ENCODE results near the gene SLC2A9.

SLC2A9 gene

DNA sequence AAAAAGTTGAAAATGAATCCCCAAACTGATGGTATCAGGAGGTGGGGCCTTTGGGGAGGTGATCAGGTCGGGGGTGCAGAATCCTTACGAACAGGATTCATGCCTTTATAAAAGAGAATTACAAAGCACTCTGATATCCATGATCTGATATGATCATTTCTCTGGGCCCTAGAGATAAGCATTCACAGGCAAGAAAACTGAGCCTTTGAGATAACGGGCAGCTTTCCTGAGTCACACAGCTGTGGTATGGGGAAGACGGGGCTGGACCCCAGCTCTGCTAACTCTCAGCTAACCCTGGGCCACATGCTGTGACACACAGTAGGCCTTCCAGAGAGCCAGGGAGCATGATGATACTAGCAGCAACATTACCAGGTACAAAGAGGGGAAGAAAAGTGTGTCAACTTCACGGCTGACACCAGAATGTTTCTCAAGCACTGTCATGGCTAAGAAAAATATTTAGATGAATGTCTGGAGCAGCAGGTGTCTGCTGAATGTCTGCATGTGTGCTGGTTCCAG, 85.1 kb downstream of the SLC2A9 start:
- Histone ChIP-seq H3K4me3 (ENCODE audit: insufficient read depth, low read length, poor library complexity, severe bottlenecking) (no peak overlapping the region), H3K27ac (ENCODE audit: low read depth, low read length) (no peak overlapping the region), H4K20me1 (ENCODE audit: low read depth, low read length) (no peaks in the 10 kb centered on the region), H3K36me3 (ENCODE audit: low read length) (no peaks in the 10 kb centered on the region), H3K9me2 (replicated peaks; ENCODE audit: insufficient read depth, low read length) (no peaks in the 10 kb centered on the region), H3K9ac (ENCODE audit: low read length) (no peak overlapping the region), H3K4me2 (ENCODE audit: low read depth, low read length, poor library complexity, severe bottlenecking) (no peak overlapping the region), H3K79me2 (ENCODE audit: insufficient read depth, low read length) (no peaks in the 10 kb centered on the region), H3K9me3 (ENCODE audit: insufficient read depth, low read length) (no peaks in the 10 kb centered on the region), H3K27me3 (ENCODE audit: low read length) (no peaks in the 10 kb centered on the region), H2AFZ (ENCODE audit: low read depth, low read length, severe bottlenecking) (no peak overlapping the region), H3F3A (ENCODE audit: insufficient read depth) (no peaks in the 10 kb centered on the region)
- no peak for TF ChIP-seq EZH2phosphoT487 (conservative IDR thresholded peaks at IDR 0.05; ENCODE audit: low read length)
- TF ChIP-seq, protein P1, sequence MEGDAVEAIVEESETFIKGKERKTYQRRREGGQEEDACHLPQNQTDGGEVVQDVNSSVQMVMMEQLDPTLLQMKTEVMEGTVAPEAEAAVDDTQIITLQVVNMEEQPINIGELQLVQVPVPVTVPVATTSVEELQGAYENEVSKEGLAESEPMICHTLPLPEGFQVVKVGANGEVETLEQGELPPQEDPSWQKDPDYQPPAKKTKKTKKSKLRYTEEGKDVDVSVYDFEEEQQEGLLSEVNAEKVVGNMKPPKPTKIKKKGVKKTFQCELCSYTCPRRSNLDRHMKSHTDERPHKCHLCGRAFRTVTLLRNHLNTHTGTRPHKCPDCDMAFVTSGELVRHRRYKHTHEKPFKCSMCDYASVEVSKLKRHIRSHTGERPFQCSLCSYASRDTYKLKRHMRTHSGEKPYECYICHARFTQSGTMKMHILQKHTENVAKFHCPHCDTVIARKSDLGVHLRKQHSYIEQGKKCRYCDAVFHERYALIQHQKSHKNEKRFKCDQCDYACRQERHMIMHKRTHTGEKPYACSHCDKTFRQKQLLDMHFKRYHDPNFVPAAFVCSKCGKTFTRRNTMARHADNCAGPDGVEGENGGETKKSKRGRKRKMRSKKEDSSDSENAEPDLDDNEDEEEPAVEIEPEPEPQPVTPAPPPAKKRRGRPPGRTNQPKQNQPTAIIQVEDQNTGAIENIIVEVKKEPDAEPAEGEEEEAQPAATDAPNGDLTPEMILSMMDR (IDR thresholded peaks at IDR 0.05; ENCODE audit: insufficient read depth, low read length, poor library complexity, severe bottlenecking): no peak

DNA sequence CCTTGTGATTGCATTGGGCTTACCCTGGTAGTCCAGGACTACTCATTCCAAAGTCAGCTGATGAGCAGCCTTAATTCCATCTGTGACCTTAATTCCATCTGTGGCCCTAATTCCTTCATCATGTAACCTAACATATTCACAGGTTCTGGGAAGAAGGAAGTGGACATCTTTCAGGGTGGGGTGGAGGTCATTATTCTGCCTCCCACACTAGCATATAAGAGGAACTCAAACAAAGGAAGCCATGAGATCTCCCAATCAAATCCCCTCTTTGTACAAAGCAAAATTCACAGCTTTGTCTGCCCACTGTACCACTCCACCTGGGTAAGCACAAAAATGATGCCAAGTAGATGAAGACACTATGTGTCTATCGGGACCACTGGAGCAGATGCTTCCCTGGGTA, 87.3 kb downstream of the SLC2A9 start:
- Histone ChIP-seq H2AFZ (ENCODE audit: low read depth, low read length, severe bottlenecking) (no peak overlapping the region), H3K9me3 (ENCODE audit: insufficient read depth, low read length) (no peaks in the 10 kb centered on the region), H3K27me3 (ENCODE audit: low read length) (no peaks in the 10 kb centered on the region), H3K27ac (ENCODE audit: low read depth, low read length) (no peak overlapping the region), H3K79me2 (ENCODE audit: insufficient read depth, low read length) (no peaks in the 10 kb centered on the region), H3K9ac (ENCODE audit: low read length) (no peak overlapping the region), H3K9me2 (replicated peaks; ENCODE audit: insufficient read depth, low read length) (no peaks in the 10 kb centered on the region), H3K4me3 (ENCODE audit: insufficient read depth, low read length, poor library complexity, severe bottlenecking) (no peak overlapping the region), H3K36me3 (ENCODE audit: low read length) (no peaks in the 10 kb centered on the region), H3K4me2 (ENCODE audit: low read depth, low read length, poor library complexity, severe bottlenecking) (no peak overlapping the region), H3F3A (ENCODE audit: insufficient read depth) (no peaks in the 10 kb centered on the region), H4K20me1 (ENCODE audit: low read depth, low read length) (no peaks in the 10 kb centered on the region)
- TF ChIP-seq, protein P1 (IDR thresholded peaks at IDR 0.05; ENCODE audit: insufficient read depth, low read length, poor library complexity, severe bottlenecking): no peak
- TF ChIP-seq EZH2phosphoT487 (conservative IDR thresholded peaks at IDR 0.05; ENCODE audit: low read length): no peak

DNA sequence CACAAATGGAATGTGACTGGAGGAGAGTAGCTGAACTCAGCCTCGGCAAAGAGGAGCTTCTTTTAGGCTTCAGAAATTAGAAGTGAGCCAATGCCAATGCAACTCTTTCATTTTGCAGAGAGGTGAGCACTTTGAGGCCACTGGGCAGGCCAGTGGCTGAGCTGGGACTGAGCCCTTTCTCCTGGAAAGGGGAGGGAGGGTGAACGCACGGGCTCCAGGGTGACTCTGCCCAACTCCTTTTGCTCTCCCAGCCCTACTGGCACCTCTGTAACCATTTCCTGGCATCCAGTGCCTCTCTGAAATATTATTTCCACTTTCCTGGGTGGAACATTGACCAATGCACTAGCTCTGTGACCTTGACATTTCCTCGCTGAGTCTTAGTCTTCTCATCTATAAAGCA, 88.1 kb downstream of the SLC2A9 start:
- Histone ChIP-seq H3F3A (ENCODE audit: insufficient read depth) (no peaks in the 10 kb centered on the region), H3K9me2 (replicated peaks; ENCODE audit: insufficient read depth, low read length) (no peaks in the 10 kb centered on the region), H3K4me2 (ENCODE audit: low read depth, low read length, poor library complexity, severe bottlenecking) (no peak overlapping the region), H3K79me2 (ENCODE audit: insufficient read depth, low read length) (no peaks in the 10 kb centered on the region), H3K4me3 (ENCODE audit: insufficient read depth, low read length, poor library complexity, severe bottlenecking) (no peak overlapping the region), H3K9me3 (ENCODE audit: insufficient read depth, low read length) (no peaks in the 10 kb centered on the region), H3K27ac (ENCODE audit: low read depth, low read length) (no peak overlapping the region), H2AFZ (ENCODE audit: low read depth, low read length, severe bottlenecking) (no peak overlapping the region), H3K9ac (ENCODE audit: low read length) (no peak overlapping the region), H3K27me3 (ENCODE audit: low read length) (no peaks in the 10 kb centered on the region), H3K36me3 (ENCODE audit: low read length) (no peaks in the 10 kb centered on the region), H4K20me1 (ENCODE audit: low read depth, low read length) (no peaks in the 10 kb centered on the region)
- TF ChIP-seq, protein P1 (IDR thresholded peaks at IDR 0.05; ENCODE audit: insufficient read depth, low read length, poor library complexity, severe bottlenecking): no peak
- TF ChIP-seq EZH2phosphoT487 (conservative IDR thresholded peaks at IDR 0.05; ENCODE audit: low read length): no peak

Measured in SU-DHL-6 (cell line).